Urinary bladder (tissue), 4 donors: ENCODE measurements around the gene FAM53B. TPM values are rescaled to one million over a fixed set of nuclear protein-coding genes. Genes with fewer than 3 reads are reported as not detected.

Source experiments
- DNase-seq: peaks from one replicate; pipeline ENCODE4 v3.0.0-alpha.2; 2015; ENCODE audit errors: extremely low spot score
- H3K27ac ChIP-seq: one replicate; pipeline ENCODE4 v1.5.1; 2013; ENCODE audit warnings: low read depth, mild to moderate bottlenecking, moderate library complexity
- H3K36me3 ChIP-seq: one replicate; pipeline ENCODE4 v1.6.1; 2013; ENCODE audit warnings: mild to moderate bottlenecking, moderate library complexity; ENCODE audit not compliant: insufficient read depth
- H3K4me1 ChIP-seq: one replicate; pipeline ENCODE4 v1.6.1; 2013; ENCODE audit warnings: mild to moderate bottlenecking, moderate library complexity; ENCODE audit not compliant: insufficient read depth
- H3K4me3 ChIP-seq: one replicate; pipeline ENCODE4 v1.5.1; 2013; ENCODE audit warnings: low read depth, low read length
- WGBS: extraction: QIAGEN DNeasy Blood & Tissue Kit; methylation state at CpG from one replicate; pipeline ENCODE4 v1.1.7; 2013; 5-methylcytosine and 5-hydroxymethylcytosine counted together
- polyA plus RNA-seq: library from polyadenylated mRNA; stranded (reverse); fragments of 200-250 nt; gene quantifications from one replicate; pipeline ENCODE4 v1.2.3, GENCODE V29; 2013
- total RNA-seq: library from RNA; depleted of rRNA; stranded (reverse); fragments of >200 nt; gene quantifications from one replicate; pipeline ENCODE4 v1.2.3, GENCODE V29; 2014
- donor health status: healthy with polysubstance abuse.
- donor health status: healthy.

Gene FAM53B
- total and polyA plus RNA-seq, 2 donors: 15.9 to 19.8 TPM

- peaks cover 4% of the 10 kb centered on the region for H3K4me1 ChIP-seq
- WGBS: 94% methylated on average over 6 of the region's 6 CpGs
- H3K27ac ChIP-seq: no peak overlapping the region
Measured at GRCh38 chr10:124675261-124675660, 68.9 kb downstream of the FAM53B start.

GRCh38 chr10:124674768-124675222 is 69.4 kb downstream of the FAM53B start:
- H3K27ac ChIP-seq: no peak overlapping the region
- 93% methylated on average over 9 of the region's 9 CpGs for WGBS
- DNase-seq: no peak
- H3K36me3 ChIP-seq: no peaks in the 10 kb centered on the region
- H3K4me3 ChIP-seq: no peak overlapping the region
- H3K4me1 ChIP-seq: peaks cover 4% of the 10 kb centered on the region

More at GRCh38 chr10:124675261-124675660, 68.9 kb downstream of the FAM53B start:
- no peak for DNase-seq
- no peak overlapping the region for H3K4me3 ChIP-seq
- no peaks in the 10 kb centered on the region for H3K36me3 ChIP-seq

GRCh38 chr10:124672181-124672638 is 72.0 kb downstream of the FAM53B start:
- H3K36me3 ChIP-seq: no peaks in the 10 kb centered on the region
- no peak overlapping the region for H3K4me3 ChIP-seq
- H3K4me1 ChIP-seq: no peaks in the 10 kb centered on the region
- H3K27ac ChIP-seq: no peak overlapping the region
- no peak for DNase-seq
- 66% methylated on average over 16 of the region's 16 CpGs for WGBS

GRCh38 chr10:124671486-124672075 is 72.6 kb downstream of the FAM53B start:
- Histone ChIP-seq H3K4me1 (no peaks in the 10 kb centered on the region), H3K36me3 (no peaks in the 10 kb centered on the region), H3K4me3 (no peak overlapping the region), H3K27ac (no peak overlapping the region)
- no peak for DNase-seq
- 75% methylated on average over 8 of the region's 8 CpGs for WGBS

- Histone ChIP-seq H3K27ac (no peak overlapping the region), H3K36me3 (no peaks in the 10 kb centered on the region), H3K4me1 (no peaks in the 10 kb centered on the region), H3K4me3 (no peak overlapping the region)
- no peak for DNase-seq
- 85% methylated on average over 13 of the region's 13 CpGs for WGBS
Measured at GRCh38 chr10:124670849-124671248, 73.3 kb downstream of the FAM53B start.

GRCh38 chr10:124669824-124670654 is 74.1 kb downstream of the FAM53B start:
- no peak overlapping the region for H3K27ac ChIP-seq
- H3K4me3 ChIP-seq: no peak overlapping the region
- no peaks in the 10 kb centered on the region for H3K4me1 ChIP-seq
- H3K36me3 ChIP-seq: no peaks in the 10 kb centered on the region
- no peak for DNase-seq
- 91% methylated on average over 23 of the region's 23 CpGs for WGBS

GRCh38 chr10:124669141-124669823 is 74.9 kb downstream of the FAM53B start:
- Histone ChIP-seq H3K27ac (no peak overlapping the region), H3K4me3 (no peak overlapping the region), H3K4me1 (no peaks in the 10 kb centered on the region), H3K36me3 (no peaks in the 10 kb centered on the region)
- 91% methylated on average over 20 of the region's 20 CpGs for WGBS
- DNase-seq: no peak

GRCh38 chr10:124668517-124669051 is 75.6 kb downstream of the FAM53B start:
- no peaks in the 10 kb centered on the region for H3K4me1 ChIP-seq
- H3K4me3 ChIP-seq: no peak overlapping the region
- WGBS: 86% methylated on average over 11 of the region's 11 CpGs
- no peak overlapping the region for H3K27ac ChIP-seq
- no peaks in the 10 kb centered on the region for H3K36me3 ChIP-seq
- no peak for DNase-seq

GRCh38 chr10:124667425-124668345 is 76.5 kb downstream of the FAM53B start:
- Histone ChIP-seq H3K27ac (no peak overlapping the region), H3K36me3 (no peaks in the 10 kb centered on the region), H3K4me3 (no peak overlapping the region), H3K4me1 (no peaks in the 10 kb centered on the region)
- WGBS: 81% methylated on average over 15 of the region's 15 CpGs
- DNase-seq: no peak

GRCh38 chr10:124666494-124666893 is 77.7 kb downstream of the FAM53B start:
- Histone ChIP-seq H3K36me3 (no peaks in the 10 kb centered on the region), H3K4me1 (no peaks in the 10 kb centered on the region), H3K27ac (no peak overlapping the region), H3K4me3 (no peak overlapping the region)
- DNase-seq: no peak
- WGBS: 83% methylated on average over 10 of the region's 10 CpGs

- WGBS: 77% methylated on average over 3 of the region's 3 CpGs
- Histone ChIP-seq H3K36me3 (no peaks in the 10 kb centered on the region), H3K4me1 (no peaks in the 10 kb centered on the region), H3K27ac (no peak overlapping the region), H3K4me3 (no peak overlapping the region)
- no peak for DNase-seq
Measured at GRCh38 chr10:124665980-124666379, 78.2 kb downstream of the FAM53B start.

GRCh38 chr10:124665558-124665957 is 78.6 kb downstream of the FAM53B start:
- no peak overlapping the region for H3K27ac ChIP-seq
- H3K4me3 ChIP-seq: no peak overlapping the region
- 88% methylated on average over 8 of the region's 8 CpGs for WGBS
- H3K4me1 ChIP-seq: no peaks in the 10 kb centered on the region
- no peak for DNase-seq
- no peaks in the 10 kb centered on the region for H3K36me3 ChIP-seq

- DNase-seq: no peak
- 99% methylated on average over 2 of the region's 2 CpGs for WGBS
- H3K36me3 ChIP-seq: no peaks in the 10 kb centered on the region
- no peak overlapping the region for H3K27ac ChIP-seq
- H3K4me3 ChIP-seq: no peak overlapping the region
- H3K4me1 ChIP-seq: no peaks in the 10 kb centered on the region
Measured at GRCh38 chr10:124665091-124665490, 79.1 kb downstream of the FAM53B start.
